ENCODE results near the gene NAA38.
"Not testable (repeated sequence)": the region's sequence is repeated elsewhere in the genome, so short reads cannot be mapped to it uniquely, and the experiment has no call there.

NAA38 gene

GRCh38 chr17:7824021-7824924, 33.1 kb downstream of the NAA38 start:
- DNase-seq (ENCODE audit: low spot score): no peak

- DNase-seq (ENCODE audit: low spot score): no peak
Observed at GRCh38 chr17:7823581-7824001, 33.8 kb downstream of the NAA38 start.

DNA sequence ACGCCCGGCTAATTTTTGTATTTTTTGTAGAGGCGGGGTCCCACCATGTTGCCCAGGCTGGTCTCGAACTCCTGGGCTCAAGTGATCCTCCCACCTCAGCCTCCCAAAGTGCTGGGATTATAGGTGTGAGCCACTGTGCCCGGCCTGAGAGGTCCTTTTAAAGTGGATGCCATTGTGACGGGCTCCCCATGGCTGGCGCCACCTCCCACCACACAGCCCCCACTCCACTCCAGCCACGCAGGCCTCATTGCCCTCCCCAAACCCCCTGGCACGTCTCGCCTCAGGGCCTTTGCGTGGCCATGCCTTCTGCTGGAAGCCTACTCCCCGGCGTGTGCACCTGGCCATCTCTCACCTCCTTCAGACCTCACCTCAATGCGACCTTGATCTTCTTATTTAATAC, 35.2 kb downstream of the NAA38 start:
- no peak for DNase-seq (ENCODE audit: low spot score)

GRCh38 chr17:7820231-7820630, 37.1 kb downstream of the NAA38 start:
- DNase-seq (ENCODE audit: low spot score): no peak

DNA sequence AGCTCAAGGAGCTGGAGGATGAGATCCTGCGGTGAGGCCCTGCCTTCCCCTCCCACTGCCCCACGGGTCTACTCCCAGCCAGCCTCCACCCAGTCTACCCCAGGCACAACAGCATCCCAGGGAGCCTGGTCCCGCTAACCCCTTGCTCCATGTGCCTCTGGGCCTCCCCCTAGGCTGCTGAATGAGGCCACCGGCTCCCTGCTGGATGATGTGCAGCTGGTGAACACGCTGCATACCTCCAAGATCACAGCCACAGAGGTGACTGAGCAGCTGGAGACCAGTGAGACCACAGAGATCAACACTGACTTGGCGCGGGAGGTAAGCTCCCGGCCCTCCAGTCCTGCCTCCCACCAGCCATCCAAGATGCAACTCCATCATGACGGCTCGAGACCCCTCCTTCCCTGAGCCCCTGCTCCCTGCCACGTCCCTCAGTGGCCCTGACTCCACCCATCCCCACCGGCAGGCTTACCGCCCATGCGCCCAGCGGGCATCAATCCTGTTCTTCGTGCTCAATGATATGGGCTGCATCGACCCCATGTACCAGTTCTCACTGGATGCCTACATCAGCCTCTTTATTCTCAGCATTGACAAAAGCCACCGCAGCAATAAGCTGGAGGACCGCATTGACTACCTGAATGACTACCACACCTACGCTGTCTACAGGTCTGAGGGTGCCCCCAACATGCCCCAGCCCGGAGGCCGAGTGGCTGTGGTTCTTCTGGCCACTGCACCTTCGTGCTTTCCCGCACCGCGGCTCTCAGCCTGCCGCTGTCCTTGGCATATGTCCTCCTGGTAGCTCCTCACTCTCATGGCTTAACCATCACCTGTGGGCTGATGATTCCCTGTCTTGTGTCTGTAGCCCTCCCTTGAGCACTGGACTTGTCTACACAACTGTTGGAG, 38.4 kb downstream of the NAA38 start:
- no peak for DNase-seq (ENCODE audit: low spot score)

DNA sequence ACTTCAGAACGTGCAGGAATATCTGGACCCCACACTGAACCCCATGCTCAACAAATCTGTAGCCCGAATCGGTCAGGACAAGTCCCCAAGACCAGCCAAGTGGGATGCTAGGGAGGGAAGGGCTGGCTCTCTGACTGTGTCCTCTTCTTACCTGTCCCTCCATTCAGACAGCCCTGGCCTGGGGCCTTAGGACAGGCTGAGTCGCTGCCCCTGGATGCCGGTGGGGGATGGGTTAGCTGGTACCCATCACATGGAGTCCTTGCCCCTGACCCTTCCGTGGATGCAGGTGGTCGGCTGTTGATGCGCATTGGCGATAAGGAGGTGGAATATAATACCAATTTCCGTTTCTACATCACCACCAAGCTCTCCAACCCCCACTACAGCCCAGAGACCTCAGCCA, 39.3 kb downstream of the NAA38 start:
- no peak for DNase-seq (ENCODE audit: low spot score)

DNA sequence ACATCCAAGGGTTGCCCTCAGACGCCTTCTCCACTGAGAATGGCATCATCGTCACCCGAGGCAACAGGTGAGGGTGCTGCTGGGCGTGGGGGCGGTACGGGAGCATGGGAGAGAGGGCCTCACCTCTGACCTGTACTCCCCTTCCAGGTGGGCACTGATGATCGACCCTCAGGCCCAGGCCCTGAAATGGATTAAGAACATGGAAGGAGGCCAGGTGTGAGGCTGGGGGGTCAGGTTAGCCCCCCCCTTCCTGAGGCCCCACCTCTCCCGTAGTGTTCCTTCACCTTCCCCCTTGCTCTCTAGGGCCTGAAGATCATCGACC, 39.8 kb downstream of the NAA38 start:
- DNase-seq (ENCODE audit: low spot score): no peak

DNA sequence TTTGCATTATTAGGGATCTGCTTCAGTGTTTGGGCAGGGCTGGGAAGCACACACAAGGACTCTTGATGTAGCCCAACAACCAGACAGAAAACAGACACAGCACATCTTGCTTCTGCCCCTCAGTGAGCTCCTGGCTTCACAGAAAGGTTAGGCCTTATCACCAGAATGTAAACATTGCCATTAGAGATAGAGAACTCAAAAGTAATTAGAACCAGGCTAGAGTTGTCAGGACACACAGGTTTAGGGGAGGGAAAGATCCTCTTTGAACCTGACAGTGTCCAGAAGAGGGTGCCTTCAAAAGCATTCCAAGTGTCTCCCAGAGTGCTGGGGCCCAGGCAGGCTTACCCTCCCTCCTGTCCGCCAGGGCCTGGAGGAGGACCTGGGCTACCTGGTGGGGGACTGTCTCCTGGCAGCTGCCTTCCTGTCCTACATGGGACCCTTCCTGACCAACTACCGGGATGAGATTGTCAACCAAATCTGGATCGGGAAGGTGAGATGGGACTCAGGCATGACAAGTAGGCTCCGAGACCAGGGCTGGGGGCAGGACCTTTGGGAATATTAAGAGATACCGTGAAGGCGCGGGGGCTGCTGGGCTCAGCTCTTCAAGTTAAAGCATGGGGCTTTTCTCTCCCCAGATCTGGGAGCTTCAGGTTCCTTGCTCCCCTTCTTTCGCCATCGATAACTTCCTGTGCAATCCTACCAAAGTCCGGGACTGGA, 40.3 kb downstream of the NAA38 start:
- no peak for DNase-seq (ENCODE audit: low spot score)

DNA sequence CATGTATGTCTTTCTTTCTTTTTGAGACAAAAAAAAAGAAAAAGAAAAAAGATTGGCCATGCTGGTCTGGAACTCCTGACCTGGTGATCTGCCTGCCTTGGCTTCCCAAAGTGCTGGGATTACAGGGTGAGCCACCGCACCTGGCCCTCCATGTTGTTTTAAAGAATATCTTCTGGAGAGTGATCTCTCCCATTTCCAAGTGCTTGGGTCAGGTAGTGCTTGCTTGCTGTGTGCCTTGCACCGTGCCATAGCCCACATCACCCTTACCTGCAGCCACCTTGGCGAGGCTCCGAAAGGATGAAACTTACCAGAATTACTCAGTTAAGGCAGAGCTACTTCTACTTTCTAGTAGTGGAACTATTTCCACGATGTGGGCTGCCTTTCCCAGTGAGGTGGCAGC, 42.4 kb downstream of the NAA38 start:
- DNase-seq (ENCODE audit: low spot score): no peak

DNA sequence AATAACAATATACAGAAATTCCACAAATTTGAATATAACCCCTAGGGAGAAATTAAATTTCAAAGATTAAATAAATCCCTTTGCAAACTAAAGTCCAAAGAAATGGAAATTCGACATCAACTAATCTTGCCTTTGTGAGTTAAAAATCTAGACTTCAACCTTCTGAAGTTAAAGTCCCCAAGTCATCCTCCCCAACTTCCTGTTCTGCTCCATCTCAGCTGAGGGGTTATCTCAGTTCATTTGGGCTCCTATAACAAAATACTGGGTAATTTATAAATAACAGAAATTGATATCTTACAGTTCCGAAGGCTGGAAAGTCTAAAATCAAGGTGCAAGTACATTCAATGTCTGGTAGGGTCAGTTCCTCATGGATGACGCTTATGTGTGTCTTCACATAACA, 46.1 kb downstream of the NAA38 start:
- DNase-seq (ENCODE audit: low spot score): no peak

GRCh38 chr17:7809791-7810343, 47.5 kb downstream of the NAA38 start:
- DNase-seq (ENCODE audit: low spot score): not testable (repeated sequence)

- DNase-seq (ENCODE audit: low spot score): no peak
Observed at GRCh38 chr17:7809086-7809790, 48.1 kb downstream of the NAA38 start.

DNA sequence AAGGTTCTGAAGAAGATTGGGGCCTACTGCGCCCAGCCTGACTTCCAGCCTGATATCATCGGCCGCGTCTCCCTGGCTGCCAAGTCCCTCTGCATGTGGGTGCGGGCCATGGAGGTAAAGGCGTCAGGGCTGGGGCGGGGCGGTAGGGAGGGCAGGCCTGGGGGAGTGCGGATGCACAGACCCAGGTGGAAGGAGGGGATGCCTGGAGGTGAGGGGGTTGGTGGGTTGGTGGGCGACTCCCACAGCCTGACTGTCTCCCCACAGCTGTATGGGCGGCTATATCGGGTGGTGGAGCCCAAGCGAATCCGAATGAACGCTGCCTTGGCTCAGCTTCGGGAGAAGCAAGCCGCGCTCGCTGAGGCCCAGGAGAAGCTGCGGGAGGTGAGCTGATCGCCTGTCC, 50.2 kb downstream of the NAA38 start:
- no peak for DNase-seq (ENCODE audit: low spot score)
